HepG2 (cell line): Measurements from ENCODE around the gene CEACAM16. TPM values are rescaled to one million over a fixed set of nuclear protein-coding genes. Genes with fewer than 3 reads are reported as not detected.

Source experiments
- HNRNPLL ChIP-seq: fragments of 200-400 bp; formaldehyde crosslinking; IDR thresholded peaks from 2 replicates; pipeline ENCODE4 v1.6.1; 2017; ENCODE audit warnings: mild to moderate bottlenecking, low read depth, low read length; ENCODE audit not compliant: poor library complexity, severe bottlenecking
- SRF ChIP-seq: IDR thresholded peaks from 2 replicates; pipeline ENCODE4 v1.6.1; 2011; ENCODE audit warnings: mild to moderate bottlenecking, low read depth, low read length, moderate library complexity
- U2AF1 ChIP-seq: fragments of 200-400 bp; formaldehyde crosslinking; optimal IDR thresholded peaks from 2 replicates; pipeline ENCODE3; 2017; ENCODE audit warnings: mild to moderate bottlenecking, low read depth, low read length
- ZBTB40 ChIP-seq, 2 experiments: fragments of 450-650 bp in 1 of 2; sonication (generic) in 1 of 2; formaldehyde crosslinking in 1 of 2; IDR thresholded peaks; 2 replicates each; pipeline versions ENCODE4 v1.6.1 to v1.8.0; 2016 to 2022; ENCODE audit warnings: antibody characterized with exemption in 1 of 2, mild to moderate bottlenecking in 1 of 2, missing genetic modification reagents in 1 of 2
- ZNF614 ChIP-seq: IDR thresholded peaks from 2 replicates; pipeline ENCODE4 v1.6.1; 2018; ENCODE audit warnings: missing biosample characterization, missing genetic modification reagents, inconsistent platforms, borderline replicate concordance
- polyA plus RNA-seq, 8 experiments: library from polyadenylated mRNA; depleted of rRNA in 3 of 8; stranded (reverse) in 7 of 8; unstranded in 1 of 8; fragments of >200 nt; fragmentation: Illumina TruSeq in 4 of 8; extraction: Trizol in 4 of 8; gene quantifications; 2 replicates each; pipeline versions ENCODE4 v1.2.1 to v1.2.3, GENCODE V29; 2011 to 2016; ENCODE audit warnings: low read depth in 4 of 8, missing spikeins in 1 of 8, mixed read lengths in 1 of 8; ENCODE audit not compliant: insufficient read depth in 1 of 8
- total RNA-seq, 5 experiments: library from RNA; depleted of rRNA; stranded (reverse); fragments of >200 nt; fragmentation: Illumina TruSeq; extraction: Trizol; gene quantifications; 2 replicates each; pipeline ENCODE4 v1.2.3, GENCODE V29; 2016; ENCODE audit warnings: low read depth in 1 of 5
- TF ChIP-seq, protein P1 (sequence below): sonication (generic); formaldehyde crosslinking; IDR thresholded peaks from 2 replicates; pipeline ENCODE4 v1.8.0; 2022; ENCODE audit warnings: low read depth, missing genetic modification reagents
- TF ChIP-seq, protein P2 (sequence below): sonication (generic); formaldehyde crosslinking; IDR thresholded peaks from 2 replicates; pipeline ENCODE4 v1.4.0; 2020; ENCODE audit warnings: mild to moderate bottlenecking, missing genetic modification reagents
- TF ChIP-seq, protein P3 (sequence below): fragments of 450-650 bp; IDR thresholded peaks from 2 replicates; pipeline ENCODE4 v1.6.1; 2017; ENCODE audit warnings: mild to moderate bottlenecking
- TF ChIP-seq, protein P4 (sequence below): IDR thresholded peaks from 2 replicates; pipeline ENCODE4 v1.6.1; 2016; ENCODE audit warnings: missing compliant biosample characterization, missing genetic modification reagents, borderline replicate concordance

CEACAM16 gene
- total and polyA plus RNA-seq, 2 of the 13 experiments (the other 11 are each of a cell fraction or from before 2014, with no cell fraction given), result not detected

- TF ChIP-seq HNRNPLL (peak; percentile 28), U2AF1 (no peak), ZNF614 (no peak), ZBTB40 (IDR thresholded peaks at IDR 0.05) (no peak), ZBTB40 (CRISPR knock-in tag; IDR thresholded peaks at IDR 0.05) (no peak), SRF (no peak)
- TF ChIP-seq, protein P1, sequence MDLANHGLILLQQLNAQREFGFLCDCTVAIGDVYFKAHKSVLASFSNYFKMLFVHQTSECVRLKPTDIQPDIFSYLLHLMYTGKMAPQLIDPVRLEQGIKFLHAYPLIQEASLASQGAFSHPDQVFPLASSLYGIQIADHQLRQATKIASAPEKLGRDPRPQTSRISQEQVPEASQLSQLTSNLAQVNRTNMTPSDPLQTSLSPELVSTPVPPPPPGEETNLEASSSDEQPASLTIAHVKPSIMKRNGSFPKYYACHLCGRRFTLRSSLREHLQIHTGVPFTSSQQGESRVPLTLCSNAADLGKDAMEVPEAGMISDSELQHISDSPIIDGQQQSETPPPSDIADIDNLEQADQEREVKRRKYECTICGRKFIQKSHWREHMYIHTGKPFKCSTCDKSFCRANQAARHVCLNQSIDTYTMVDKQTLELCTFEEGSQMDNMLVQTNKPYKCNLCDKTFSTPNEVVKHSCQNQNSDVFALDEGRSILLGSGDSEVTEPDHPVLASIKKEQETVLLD (CRISPR knock-in tag), result peak; percentile 88
- TF ChIP-seq, protein P2, sequence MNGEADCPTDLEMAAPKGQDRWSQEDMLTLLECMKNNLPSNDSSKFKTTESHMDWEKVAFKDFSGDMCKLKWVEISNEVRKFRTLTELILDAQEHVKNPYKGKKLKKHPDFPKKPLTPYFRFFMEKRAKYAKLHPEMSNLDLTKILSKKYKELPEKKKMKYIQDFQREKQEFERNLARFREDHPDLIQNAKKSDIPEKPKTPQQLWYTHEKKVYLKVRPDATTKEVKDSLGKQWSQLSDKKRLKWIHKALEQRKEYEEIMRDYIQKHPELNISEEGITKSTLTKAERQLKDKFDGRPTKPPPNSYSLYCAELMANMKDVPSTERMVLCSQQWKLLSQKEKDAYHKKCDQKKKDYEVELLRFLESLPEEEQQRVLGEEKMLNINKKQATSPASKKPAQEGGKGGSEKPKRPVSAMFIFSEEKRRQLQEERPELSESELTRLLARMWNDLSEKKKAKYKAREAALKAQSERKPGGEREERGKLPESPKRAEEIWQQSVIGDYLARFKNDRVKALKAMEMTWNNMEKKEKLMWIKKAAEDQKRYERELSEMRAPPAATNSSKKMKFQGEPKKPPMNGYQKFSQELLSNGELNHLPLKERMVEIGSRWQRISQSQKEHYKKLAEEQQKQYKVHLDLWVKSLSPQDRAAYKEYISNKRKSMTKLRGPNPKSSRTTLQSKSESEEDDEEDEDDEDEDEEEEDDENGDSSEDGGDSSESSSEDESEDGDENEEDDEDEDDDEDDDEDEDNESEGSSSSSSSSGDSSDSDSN (CRISPR knock-in tag), result peak; percentile 65; the same call in 1 of the 2 replicates
- TF ChIP-seq, protein P3, sequence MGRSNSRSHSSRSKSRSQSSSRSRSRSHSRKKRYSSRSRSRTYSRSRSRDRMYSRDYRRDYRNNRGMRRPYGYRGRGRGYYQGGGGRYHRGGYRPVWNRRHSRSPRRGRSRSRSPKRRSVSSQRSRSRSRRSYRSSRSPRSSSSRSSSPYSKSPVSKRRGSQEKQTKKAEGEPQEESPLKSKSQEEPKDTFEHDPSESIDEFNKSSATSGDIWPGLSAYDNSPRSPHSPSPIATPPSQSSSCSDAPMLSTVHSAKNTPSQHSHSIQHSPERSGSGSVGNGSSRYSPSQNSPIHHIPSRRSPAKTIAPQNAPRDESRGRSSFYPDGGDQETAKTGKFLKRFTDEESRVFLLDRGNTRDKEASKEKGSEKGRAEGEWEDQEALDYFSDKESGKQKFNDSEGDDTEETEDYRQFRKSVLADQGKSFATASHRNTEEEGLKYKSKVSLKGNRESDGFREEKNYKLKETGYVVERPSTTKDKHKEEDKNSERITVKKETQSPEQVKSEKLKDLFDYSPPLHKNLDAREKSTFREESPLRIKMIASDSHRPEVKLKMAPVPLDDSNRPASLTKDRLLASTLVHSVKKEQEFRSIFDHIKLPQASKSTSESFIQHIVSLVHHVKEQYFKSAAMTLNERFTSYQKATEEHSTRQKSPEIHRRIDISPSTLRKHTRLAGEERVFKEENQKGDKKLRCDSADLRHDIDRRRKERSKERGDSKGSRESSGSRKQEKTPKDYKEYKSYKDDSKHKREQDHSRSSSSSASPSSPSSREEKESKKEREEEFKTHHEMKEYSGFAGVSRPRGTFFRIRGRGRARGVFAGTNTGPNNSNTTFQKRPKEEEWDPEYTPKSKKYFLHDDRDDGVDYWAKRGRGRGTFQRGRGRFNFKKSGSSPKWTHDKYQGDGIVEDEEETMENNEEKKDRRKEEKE, result no peak
- TF ChIP-seq, protein P4, sequence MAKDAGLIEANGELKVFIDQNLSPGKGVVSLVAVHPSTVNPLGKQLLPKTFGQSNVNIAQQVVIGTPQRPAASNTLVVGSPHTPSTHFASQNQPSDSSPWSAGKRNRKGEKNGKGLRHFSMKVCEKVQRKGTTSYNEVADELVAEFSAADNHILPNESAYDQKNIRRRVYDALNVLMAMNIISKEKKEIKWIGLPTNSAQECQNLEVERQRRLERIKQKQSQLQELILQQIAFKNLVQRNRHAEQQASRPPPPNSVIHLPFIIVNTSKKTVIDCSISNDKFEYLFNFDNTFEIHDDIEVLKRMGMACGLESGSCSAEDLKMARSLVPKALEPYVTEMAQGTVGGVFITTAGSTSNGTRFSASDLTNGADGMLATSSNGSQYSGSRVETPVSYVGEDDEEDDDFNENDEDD (CRISPR knock-in tag), result peak; percentile 25; the same call in 1 of the 2 replicates
Measured at GRCh38 chr19:44748426-44749254, 49.7 kb downstream of the CEACAM16 start, which contains the start of gene BCL3 (continued).
